IPS-18a (cell line): Measurements from ENCODE around the gene SRSF1.
A peak's percentile ranks its signal among the peaks of the same experiment; 100 is the strongest.

Source experiments
- H3K27ac ChIP-seq: one replicate; pipeline ENCODE4 v1.5.1; 2013; ENCODE audit warnings: low read length
- H3K27me3 ChIP-seq: one replicate; pipeline ENCODE4 v1.6.1; 2013; ENCODE audit warnings: mild to moderate bottlenecking, low read length; ENCODE audit not compliant: control insufficient read depth, insufficient read depth
- H3K36me3 ChIP-seq: one replicate; pipeline ENCODE4 v1.6.1; 2013; ENCODE audit warnings: low read depth, low read length; ENCODE audit not compliant: control insufficient read depth
- H3K4me1 ChIP-seq: one replicate; pipeline ENCODE4 v1.6.1; 2013; ENCODE audit warnings: low read depth, low read length; ENCODE audit not compliant: control insufficient read depth
- H3K4me3 ChIP-seq: one replicate; pipeline ENCODE4 v1.5.1; 2013; ENCODE audit warnings: low read length
- H3K9ac ChIP-seq: one replicate; pipeline ENCODE4 v1.6.1; 2013; ENCODE audit warnings: mild to moderate bottlenecking, low read length, moderate library complexity
- H3K9me3 ChIP-seq: one replicate; pipeline ENCODE4 v1.6.1; 2013; ENCODE audit warnings: low read depth, low read length; ENCODE audit not compliant: control insufficient read depth

SRSF1 gene

DNA sequence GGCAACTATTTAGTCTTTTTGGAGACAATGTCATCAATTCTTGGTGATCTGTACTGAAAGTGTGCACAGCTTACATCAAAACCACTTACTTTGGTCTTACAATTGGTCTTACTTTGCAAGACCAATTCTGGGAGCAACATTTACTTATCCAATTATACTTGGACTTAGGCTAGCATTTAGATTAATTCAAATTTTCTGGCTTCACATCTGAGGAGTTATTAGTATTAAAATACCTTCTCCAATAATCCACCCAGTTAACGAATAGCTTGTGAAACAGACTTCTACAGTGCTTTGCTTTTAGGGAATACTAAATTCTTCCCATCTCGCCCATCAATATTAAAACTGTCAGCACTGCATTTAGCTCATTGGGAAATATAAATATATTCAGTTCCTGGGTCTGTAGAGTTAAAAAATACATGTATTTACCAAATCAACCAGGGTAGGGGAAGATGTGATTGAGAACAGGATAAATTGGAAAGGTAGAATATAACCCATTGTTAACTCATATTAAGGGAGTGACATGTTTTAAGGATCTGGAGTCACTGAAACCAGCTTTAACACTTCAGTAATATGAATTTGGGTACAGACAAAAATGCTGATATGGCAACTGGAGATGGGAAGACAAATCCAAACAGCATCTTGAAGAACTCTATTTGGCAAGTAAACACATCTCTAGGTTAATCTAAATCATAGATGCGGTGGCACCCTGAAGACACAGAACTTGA lies 9.8 kb downstream of the SRSF1 start:
- H3K4me3 ChIP-seq, result no peak overlapping the region
- no peaks in the 10 kb centered on the region for H3K9me3 ChIP-seq
- H3K36me3 ChIP-seq, result peaks cover 46% of the 10 kb centered on the region
- H3K9ac ChIP-seq, result no peak overlapping the region
- no peaks in the 10 kb centered on the region for H3K27me3 ChIP-seq
- peaks cover 17% of the 10 kb centered on the region for H3K4me1 ChIP-seq
- no peak overlapping the region for H3K27ac ChIP-seq

DNA sequence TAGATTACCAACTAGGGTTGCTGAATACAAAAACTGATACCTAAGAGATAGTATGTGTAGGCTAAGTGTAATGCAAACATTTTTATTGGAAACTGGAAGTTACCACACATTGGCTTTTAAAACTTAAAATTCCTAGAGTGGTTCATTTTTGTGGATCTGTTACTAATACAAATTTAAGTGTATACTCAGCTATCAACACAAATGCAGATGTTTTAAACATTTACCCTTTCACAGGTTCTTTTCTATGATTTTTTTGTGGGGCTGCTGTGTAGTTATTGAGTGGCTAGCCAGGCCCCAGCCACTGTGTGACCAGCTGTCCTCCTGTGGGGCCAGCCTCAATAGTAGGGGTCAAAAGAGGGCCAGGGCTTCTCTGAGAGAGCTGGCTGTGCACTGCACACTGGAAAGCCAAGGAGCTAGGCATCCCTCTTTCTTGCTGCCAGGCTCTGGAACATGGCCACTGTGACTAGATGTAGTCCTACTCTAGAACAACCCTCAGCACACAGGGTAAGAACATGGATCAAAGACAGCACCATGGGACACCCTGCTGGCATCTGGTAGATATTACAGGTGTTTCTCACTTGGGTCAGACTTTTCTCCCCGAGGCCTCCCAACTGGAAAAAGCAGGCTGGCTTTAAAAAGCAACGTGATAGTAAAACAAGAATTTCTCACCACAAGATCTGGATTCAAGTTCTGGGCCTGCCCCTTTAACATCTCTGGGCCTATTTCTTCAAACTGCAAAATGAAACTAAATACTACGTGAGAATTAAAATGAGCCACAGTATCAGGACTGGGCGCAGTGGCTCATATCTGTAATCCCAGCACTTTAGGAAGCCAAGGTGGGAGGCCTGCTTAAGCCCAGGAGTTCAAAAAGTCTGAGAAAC lies 11.7 kb downstream of the SRSF1 start:
- no peaks in the 10 kb centered on the region for H3K27me3 ChIP-seq
- no peak overlapping the region for H3K9ac ChIP-seq
- H3K27ac ChIP-seq, result no peak overlapping the region
- H3K4me1 ChIP-seq, result peaks cover 17% of the 10 kb centered on the region
- H3K4me3 ChIP-seq, result no peak overlapping the region
- H3K36me3 ChIP-seq, result peaks cover 28% of the 10 kb centered on the region
- no peaks in the 10 kb centered on the region for H3K9me3 ChIP-seq

DNA sequence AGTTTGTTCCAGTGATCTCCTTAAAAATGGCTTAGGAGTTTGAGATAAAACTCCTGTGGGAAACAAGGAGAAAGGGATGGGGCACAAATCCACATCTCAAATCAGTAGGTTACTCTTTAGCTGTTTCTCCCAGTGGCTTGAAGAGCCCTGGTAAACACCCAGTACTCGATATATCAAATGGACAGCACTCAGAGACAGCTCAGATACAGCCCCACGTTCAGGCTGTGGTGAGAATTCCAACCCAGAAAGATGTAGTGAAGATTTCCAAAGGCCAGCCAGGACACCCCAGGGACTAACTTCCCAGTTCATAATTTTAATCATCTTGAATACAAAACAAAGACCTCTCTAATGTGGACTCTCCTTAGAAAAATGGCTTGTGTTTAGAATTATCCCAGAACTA lies 12.6 kb downstream of the SRSF1 start:
- Histone ChIP-seq H3K9ac (no peak overlapping the region), H3K27me3 (no peaks in the 10 kb centered on the region), H3K4me1 (peaks cover 19% of the 10 kb centered on the region), H3K27ac (no peak overlapping the region), H3K36me3 (peaks cover 22% of the 10 kb centered on the region), H3K9me3 (no peaks in the 10 kb centered on the region), H3K4me3 (no peak overlapping the region)

DNA sequence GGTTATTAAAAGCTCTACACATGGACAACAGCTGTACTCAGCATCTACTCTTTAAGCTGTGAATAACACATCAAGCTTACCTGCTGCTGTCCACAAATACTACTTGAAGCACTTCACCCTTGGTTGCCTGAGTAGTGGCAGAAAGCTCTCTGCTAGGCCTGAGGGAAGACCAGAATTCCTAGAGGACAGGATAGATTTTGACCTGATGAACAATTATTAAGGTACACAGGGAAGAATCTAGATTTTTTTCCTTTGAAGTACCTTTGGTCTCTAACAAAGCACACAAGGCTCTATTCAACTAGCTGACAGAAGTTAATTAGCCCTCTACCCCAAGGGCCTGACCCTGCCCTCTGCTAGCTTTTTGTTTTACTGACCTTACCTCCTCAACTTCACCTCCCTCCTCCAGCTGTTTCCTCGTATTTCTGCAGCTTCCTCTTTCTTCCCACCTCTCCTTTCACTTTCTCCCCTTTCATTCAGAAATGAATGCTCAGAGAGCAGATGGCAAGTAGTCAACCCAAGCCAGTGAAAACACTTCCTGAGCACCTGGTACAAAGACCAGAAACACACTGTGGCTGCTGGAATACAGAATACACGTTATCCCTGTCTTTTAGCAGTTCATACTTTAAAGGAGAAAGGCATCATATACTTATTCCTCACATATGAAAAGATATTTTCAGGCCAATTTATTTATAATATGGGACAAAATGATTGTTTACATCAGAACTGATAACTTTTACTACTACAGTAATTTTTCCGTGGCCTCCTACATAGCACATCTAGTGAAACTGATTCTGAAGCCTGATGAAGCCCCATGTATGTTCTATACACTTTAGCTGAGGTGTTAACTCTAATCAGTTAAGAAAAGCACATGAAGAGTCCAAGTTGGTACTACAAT lies 13.3 kb downstream of the SRSF1 start:
- no peaks in the 10 kb centered on the region for H3K27me3 ChIP-seq

DNA sequence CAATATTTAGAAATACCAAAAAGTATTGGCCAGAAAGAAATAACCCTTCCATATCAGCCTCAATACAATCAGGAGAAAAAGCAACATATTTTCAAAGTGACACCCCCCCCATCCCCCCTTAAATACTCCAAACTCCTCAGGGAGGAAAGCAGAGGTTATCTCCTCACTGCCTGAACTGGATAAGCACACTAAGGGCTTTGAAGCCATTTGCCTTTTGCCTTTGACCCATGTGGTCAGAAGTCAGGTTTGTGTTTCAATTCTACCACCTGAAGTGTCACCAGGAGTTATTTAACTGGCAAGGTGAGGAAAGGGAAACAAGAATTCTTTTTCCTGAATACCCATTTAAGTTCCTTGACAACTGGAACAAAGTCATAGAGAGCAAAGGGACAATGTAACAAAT lies 15.5 kb downstream of the SRSF1 start:
- no peaks in the 10 kb centered on the region for H3K27me3 ChIP-seq
- no peak overlapping the region for H3K27ac ChIP-seq
- no peak overlapping the region for H3K9ac ChIP-seq
- H3K9me3 ChIP-seq, result no peaks in the 10 kb centered on the region
- H3K4me1 ChIP-seq, result peaks cover 29% of the 10 kb centered on the region
- H3K36me3 ChIP-seq, result no peaks in the 10 kb centered on the region
- no peak overlapping the region for H3K4me3 ChIP-seq

More for the DNA sequence above, 13.3 kb downstream of the SRSF1 start:
- peaks cover 15% of the 10 kb centered on the region for H3K36me3 ChIP-seq
- H3K4me1 ChIP-seq, result peaks cover 26% of the 10 kb centered on the region
- H3K27ac ChIP-seq, result no peak overlapping the region
- no peaks in the 10 kb centered on the region for H3K9me3 ChIP-seq
- H3K4me3 ChIP-seq, result no peak overlapping the region
- no peak overlapping the region for H3K9ac ChIP-seq

DNA sequence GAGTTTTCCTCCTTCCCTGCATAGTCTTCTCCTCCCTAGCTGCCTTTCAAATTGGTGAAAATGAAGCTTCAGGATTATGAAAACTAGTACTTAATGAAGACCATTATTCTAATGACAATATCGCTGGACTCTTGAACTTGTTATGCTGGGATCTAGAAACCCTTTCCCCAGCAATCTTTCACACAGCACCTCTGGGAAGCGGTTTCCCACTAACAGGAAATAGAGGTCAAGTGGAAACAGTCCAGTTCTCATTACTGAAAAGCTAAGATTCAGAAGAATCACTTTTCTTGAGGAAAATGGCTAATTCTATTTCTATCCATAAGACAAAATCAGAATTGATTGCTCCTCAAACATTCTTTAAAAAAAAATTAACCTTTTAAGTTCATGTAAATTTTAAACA lies 17.0 kb downstream of the SRSF1 start:
- no peaks in the 10 kb centered on the region for H3K27me3 ChIP-seq
- no peak overlapping the region for H3K27ac ChIP-seq
- no peaks in the 10 kb centered on the region for H3K36me3 ChIP-seq
- peaks cover 33% of the 10 kb centered on the region for H3K4me1 ChIP-seq
- H3K4me3 ChIP-seq, result no peak overlapping the region
- H3K9me3 ChIP-seq, result no peaks in the 10 kb centered on the region
- H3K9ac ChIP-seq, result no peak overlapping the region

DNA sequence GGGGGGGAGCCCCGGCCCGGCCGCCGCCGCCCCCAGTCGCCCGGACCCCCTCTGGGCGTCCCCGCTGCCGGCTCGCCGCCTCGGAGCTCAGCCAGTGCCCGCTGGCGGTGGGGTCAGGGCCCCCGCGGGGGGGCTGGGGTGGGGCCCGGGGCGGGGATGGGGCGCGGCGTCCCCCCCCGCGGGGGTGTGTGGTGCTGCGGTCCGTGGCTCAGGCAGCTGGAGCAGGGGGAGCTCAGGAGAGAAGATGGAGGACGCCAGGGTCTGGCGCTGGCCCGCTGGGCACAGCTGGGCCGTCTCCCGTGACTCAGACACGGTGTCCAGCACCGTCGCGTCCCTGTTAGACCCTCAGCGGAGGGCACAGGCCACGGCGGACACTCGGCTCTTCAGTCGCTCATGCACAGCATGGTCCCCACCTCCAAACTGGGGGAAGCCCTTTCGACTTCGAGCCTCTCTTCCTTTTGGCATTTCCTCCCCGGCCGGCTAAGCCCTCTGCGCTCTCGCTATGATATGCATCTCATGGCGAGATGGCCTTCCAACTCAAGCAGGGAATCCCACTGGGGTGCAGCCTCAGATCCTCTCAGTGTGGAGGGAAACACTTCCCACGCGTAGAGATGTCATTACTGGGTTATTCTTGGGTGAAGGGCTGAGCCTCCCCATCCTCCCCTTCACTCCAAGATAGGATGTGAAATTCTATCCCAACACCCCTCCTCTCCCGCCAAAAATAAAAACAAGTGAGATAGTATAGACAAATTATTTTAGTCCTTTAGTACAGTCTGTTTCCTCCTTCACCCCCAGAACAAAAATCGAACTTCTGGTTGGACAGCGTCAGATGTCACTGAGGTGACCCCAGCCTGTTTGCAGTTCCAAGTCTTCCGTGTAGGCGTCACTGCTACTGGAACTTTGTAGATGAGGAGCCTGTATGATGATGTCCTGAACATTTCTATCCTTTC lies 18.5 kb downstream of the SRSF1 start:
- Histone ChIP-seq H3K27me3 (no peaks in the 10 kb centered on the region), H3K36me3 (peaks cover 4% of the 10 kb centered on the region), H3K9me3 (no peaks in the 10 kb centered on the region), H3K27ac (peak overlapping the region; percentile 67), H3K4me3 (peak overlapping the region; percentile 80), H3K4me1 (peaks cover 30% of the 10 kb centered on the region), H3K9ac (peak overlapping the region; percentile 78)

DNA sequence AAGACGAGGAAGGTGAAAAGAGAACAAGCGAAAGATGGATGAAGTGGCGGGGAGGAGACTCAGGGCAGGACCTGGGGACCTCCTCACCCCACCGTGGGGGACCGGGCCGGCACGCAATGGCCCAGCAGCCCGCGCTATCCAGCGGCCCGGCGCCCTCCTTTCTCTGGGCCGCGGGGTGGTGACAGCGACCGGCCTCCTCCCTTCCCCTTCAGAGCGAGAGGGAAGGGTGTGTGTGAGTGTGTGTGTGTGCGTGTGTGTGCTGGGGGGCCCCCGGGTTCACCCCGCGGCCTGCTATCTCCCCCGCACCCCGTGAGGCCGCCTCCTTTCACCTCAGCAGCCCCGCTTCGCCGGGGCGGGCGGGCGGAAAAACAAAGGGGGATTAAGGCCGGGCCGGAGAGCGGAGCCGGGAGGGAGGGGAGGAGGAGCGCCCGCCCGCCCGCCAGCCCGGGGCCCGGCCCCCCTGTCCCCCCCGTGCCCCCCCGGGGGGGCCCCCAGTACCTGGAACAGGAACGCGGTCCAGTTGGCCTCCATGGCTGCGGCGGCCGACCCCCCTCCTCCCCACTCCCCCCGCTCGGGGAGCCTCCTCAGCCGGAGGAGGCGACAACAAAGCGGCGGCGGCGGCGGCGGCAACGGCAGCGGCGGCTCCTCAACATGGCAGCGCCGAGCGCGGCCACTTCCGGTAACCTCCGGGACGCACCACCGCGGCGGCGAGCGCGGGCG lies 19.3 kb downstream of the SRSF1 start, which contains the start of gene VEZF1:
Gene VEZF1, minus strand, starts transcription at position 674 of the 720 bp plus-strand sequence. Its CDS starts 143 bp downstream, at position 531.
- Histone ChIP-seq H3K27ac (peak within 1 kb of the TSS; percentile 67), H3K9ac (peak within 1 kb of the TSS; percentile 88), H3K4me1 (peaks cover 30% of the 10 kb centered on the region), H3K4me3 (peak within 1 kb of the TSS; percentile 96), H3K27me3 (no peaks in the 10 kb centered on the region), H3K9me3 (no peaks in the 10 kb centered on the region), H3K36me3 (peaks cover 6% of the 10 kb centered on the region)

DNA sequence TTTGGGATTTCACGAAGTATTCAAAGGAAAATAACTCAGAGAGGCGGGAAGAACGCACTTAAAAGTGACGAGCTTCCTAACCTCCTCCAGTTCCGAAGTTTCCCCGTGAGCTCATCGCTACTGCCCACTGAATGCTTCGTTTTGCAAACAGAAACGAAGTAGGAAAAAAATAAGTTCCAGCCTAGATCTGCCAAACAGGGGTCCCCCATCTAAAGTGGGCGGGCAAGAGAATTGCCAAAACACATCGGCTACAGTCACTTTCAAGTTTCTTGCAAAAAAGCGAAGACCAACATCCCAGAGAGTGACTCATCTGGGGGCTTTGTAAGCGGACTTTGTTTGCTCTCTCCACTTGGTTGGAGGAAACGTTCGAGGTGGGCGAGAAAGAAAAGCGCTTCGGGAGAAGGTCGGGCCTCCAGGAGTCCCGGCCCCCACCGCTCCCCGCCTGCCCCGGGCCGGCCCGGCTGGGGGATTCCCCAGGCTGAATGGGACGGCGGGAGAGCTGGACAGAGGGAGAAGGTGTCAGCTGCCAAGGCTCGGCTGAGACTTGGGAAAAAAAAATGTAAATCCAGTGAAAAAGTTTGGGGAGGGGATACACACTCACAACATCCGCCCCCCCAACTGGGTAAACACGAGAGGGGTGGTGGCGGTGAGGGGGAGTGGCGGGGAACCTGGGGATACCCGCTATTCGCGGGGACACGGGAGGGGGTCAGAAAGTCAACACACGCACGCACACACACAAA lies 20.0 kb downstream of the SRSF1 start:
- Histone ChIP-seq H3K4me3 (peak overlapping the region; percentile 96), H3K9me3 (no peaks in the 10 kb centered on the region), H3K27ac (peak overlapping the region; percentile 67), H3K27me3 (no peaks in the 10 kb centered on the region), H3K4me1 (peaks cover 30% of the 10 kb centered on the region), H3K9ac (peak overlapping the region; percentile 88), H3K36me3 (peaks cover 13% of the 10 kb centered on the region)

DNA sequence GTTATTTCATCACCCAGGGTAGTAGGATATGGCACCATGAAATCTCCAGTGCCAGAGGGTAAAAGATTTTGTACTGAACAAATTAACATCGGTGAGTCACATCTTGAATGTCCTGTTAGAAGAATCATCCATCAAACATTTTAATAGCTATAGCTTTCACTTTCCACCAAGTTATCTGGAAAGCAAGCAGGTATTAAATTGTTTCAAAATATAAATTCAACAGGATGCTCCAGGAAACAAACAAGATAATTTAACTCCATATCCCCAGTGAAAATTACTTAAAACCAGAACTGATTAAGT lies 21.4 kb downstream of the SRSF1 start:
- peak overlapping the region; percentile 1 for H3K4me3 ChIP-seq
- H3K9me3 ChIP-seq, result no peaks in the 10 kb centered on the region
- H3K9ac ChIP-seq, result no peak overlapping the region
- H3K27ac ChIP-seq, result no peak overlapping the region
- H3K27me3 ChIP-seq, result no peaks in the 10 kb centered on the region
- H3K36me3 ChIP-seq, result peaks cover 25% of the 10 kb centered on the region
- H3K4me1 ChIP-seq, result peaks cover 30% of the 10 kb centered on the region
